Upper lobe of left lung (tissue), 6 donors: ENCODE measurements around the gene FURIN. TPM values are rescaled to one million over a fixed set of nuclear protein-coding genes. Genes with fewer than 3 reads are reported as not detected.

Experiments used
- ATAC-seq, 2 donors: fragments of 200-7000 bp; cut with Tn5 transposase; one replicate each; pipeline ENCODE4 v1.9.1; 2022; ENCODE audit warnings: mild to moderate bottlenecking in 2 of 2, moderate library complexity in 2 of 2; ENCODE audit not compliant: low FRiP score in 2 of 2
- DNase-seq, 2 donors: peaks; one replicate each; pipeline ENCODE4 v3.0.0-alpha.2; 2019 to 2020
- H3K27ac ChIP-seq, 4 donors: fragments of 200-600 bp; sonication (generic); one replicate each; pipeline ENCODE4 v1.5.1; 2016 to 2019
- H3K27me3 ChIP-seq, 4 donors: fragments of 200-600 bp; sonication (generic); one replicate each; pipeline ENCODE4 v1.5.1; 2017 to 2019
- H3K36me3 ChIP-seq, 4 donors: fragments of 200-600 bp; sonication (generic); one replicate each; pipeline ENCODE4 v1.5.1; 2016 to 2019
- H3K4me1 ChIP-seq, 4 donors: fragments of 200-600 bp; sonication (generic); one replicate each; pipeline ENCODE4 v1.5.1; 2018 to 2019
- H3K4me3 ChIP-seq, 4 donors: fragments of 200-600 bp; sonication (generic); one replicate each; pipeline ENCODE4 v1.5.1; 2017 to 2019; ENCODE audit warnings: mild to moderate bottlenecking in 2 of 4, moderate library complexity in 1 of 4
- H3K9me3 ChIP-seq, 4 donors: fragments of 200-600 bp; sonication (generic); one replicate each; pipeline ENCODE4 v1.5.1; 2018 to 2019
- EP300 ChIP-seq, 4 donors: sonication (generic); formaldehyde crosslinking; IDR thresholded peaks; one replicate each; pipeline ENCODE4 v1.5.1; 2017; ENCODE audit warnings: antibody characterized with exemption in 4 of 4, control low read depth in 2 of 4
- POLR2A ChIP-seq, 4 donors: fragments of 450-650 bp; IDR thresholded peaks; one replicate each; pipeline ENCODE4 v1.5.1; 2016 to 2017; ENCODE audit warnings: antibody characterized with exemption in 4 of 4, mild to moderate bottlenecking in 2 of 4
- POLR2AphosphoS5 ChIP-seq, 2 donors: sonication (generic); formaldehyde crosslinking; IDR thresholded peaks; one replicate each; pipeline ENCODE4 v1.5.1; 2017; ENCODE audit warnings: antibody characterized with exemption in 2 of 2
- WGBS, 2 donors: methylation state at CpG; one replicate each; pipeline ENCODE4 v1.1.5; 2017 to 2018; 5-methylcytosine and 5-hydroxymethylcytosine counted together
- total RNA-seq, 6 donors: library from RNA; depleted of rRNA in 4 of 6; stranded (reverse); fragments of >200 nt in 4 of 6; gene quantifications; one replicate each; pipeline versions ENCODE4 v1.1.0 to v1.2.1, GENCODE V29; 2016 to 2021
- TF ChIP-seq, protein P1 (sequence below), 6 experiments: fragments of 450-650 bp in 4 of 6; fragments of 200-600 bp in 2 of 6; sonication (generic) in 2 of 6; IDR thresholded peaks; one replicate each; pipeline ENCODE4 v1.5.1; 2016 to 2019; ENCODE audit warnings: antibody characterized with exemption in 6 of 6
- donor health status: DM: no; HTN: no; CAD: no; lungs with moderate emphysema.
- donor health status: DM: no; HTN: yes; CAD: no; lungs with severe emphysema.

FURIN gene
- total RNA-seq, 6 donors from 2014 or later, result 59.0 to 150 (median 108) TPM

- WGBS, 2 donors, result 74 to 79% methylated on average over 7 of the region's 7 CpGs
- TF ChIP-seq POLR2AphosphoS5 (IDR thresholded peaks at IDR 0.05) (no peak), POLR2A (IDR thresholded peaks at IDR 0.05) (no peak), EP300 (IDR thresholded peaks at IDR 0.05) (no peak)
- TF ChIP-seq, protein P1, sequence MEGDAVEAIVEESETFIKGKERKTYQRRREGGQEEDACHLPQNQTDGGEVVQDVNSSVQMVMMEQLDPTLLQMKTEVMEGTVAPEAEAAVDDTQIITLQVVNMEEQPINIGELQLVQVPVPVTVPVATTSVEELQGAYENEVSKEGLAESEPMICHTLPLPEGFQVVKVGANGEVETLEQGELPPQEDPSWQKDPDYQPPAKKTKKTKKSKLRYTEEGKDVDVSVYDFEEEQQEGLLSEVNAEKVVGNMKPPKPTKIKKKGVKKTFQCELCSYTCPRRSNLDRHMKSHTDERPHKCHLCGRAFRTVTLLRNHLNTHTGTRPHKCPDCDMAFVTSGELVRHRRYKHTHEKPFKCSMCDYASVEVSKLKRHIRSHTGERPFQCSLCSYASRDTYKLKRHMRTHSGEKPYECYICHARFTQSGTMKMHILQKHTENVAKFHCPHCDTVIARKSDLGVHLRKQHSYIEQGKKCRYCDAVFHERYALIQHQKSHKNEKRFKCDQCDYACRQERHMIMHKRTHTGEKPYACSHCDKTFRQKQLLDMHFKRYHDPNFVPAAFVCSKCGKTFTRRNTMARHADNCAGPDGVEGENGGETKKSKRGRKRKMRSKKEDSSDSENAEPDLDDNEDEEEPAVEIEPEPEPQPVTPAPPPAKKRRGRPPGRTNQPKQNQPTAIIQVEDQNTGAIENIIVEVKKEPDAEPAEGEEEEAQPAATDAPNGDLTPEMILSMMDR (IDR thresholded peaks at IDR 0.05), result no peak
Observed at GRCh38 chr15:90915216-90915807, 46.9 kb downstream of the FURIN start.

GRCh38 chr15:90915808-90916440 is 47.5 kb downstream of the FURIN start:
- Histone ChIP-seq H3K36me3 (peaks cover 50 to 100% (median 96%) of the 10 kb centered on the region in 4 donors), H3K4me3 (peak overlapping the region in 2 of 4 donors; percentile 25 to 35), H3K9me3 (no peaks in the 10 kb centered on the region), H3K27me3 (no peaks in the 10 kb centered on the region), H3K27ac (peak overlapping the region; percentile 54 to 87 (median 78)), H3K4me1 (peaks cover 0 to 6% (median 1%) of the 10 kb centered on the region in 4 donors)
- WGBS, 2 donors, result 66 to 67% methylated on average over 20 to 24 of the region's 25 CpGs
- DNase-seq, result peak in 1 of 2 donors; percentile 89
- no peak for TF ChIP-seq EP300 (IDR thresholded peaks at IDR 0.05)
- TF ChIP-seq, protein P1 (IDR thresholded peaks at IDR 0.05), result no peak
- TF ChIP-seq POLR2AphosphoS5 (IDR thresholded peaks at IDR 0.05), result peak in 1 of 2 donors; percentile 63
- peak in 2 of 4 donors; percentile 15 to 61 for TF ChIP-seq POLR2A (IDR thresholded peaks at IDR 0.05)
- ATAC-seq, result peak; percentile 70 to 71

More at GRCh38 chr15:90915216-90915807, 46.9 kb downstream of the FURIN start:
- Histone ChIP-seq H3K4me1 (peaks cover 0 to 6% (median 1%) of the 10 kb centered on the region in 4 donors), H3K27ac (peak overlapping the region; percentile 54 to 87 (median 78)), H3K27me3 (no peaks in the 10 kb centered on the region), H3K36me3 (peaks cover 50 to 100% (median 97%) of the 10 kb centered on the region in 4 donors), H3K4me3 (no peak overlapping the region), H3K9me3 (no peaks in the 10 kb centered on the region)
- no peak for ATAC-seq
- peak in 1 of 2 donors; percentile 18 for DNase-seq

GRCh38 chr15:90916461-90916860 is 48.1 kb downstream of the FURIN start:
- H3K27me3 ChIP-seq, result no peaks in the 10 kb centered on the region
- H3K4me3 ChIP-seq, result peak overlapping the region in 2 of 4 donors; percentile 25 to 35
- peaks cover 0 to 6% (median 1%) of the 10 kb centered on the region in 4 donors for H3K4me1 ChIP-seq
- ATAC-seq (no peak), DNase-seq (no peak)
- H3K9me3 ChIP-seq, result no peaks in the 10 kb centered on the region
- peak overlapping the region; percentile 54 to 87 (median 78) for H3K27ac ChIP-seq
- peaks cover 45 to 99% (median 95%) of the 10 kb centered on the region in 4 donors for H3K36me3 ChIP-seq
- WGBS, 2 donors, result 86 to 88% methylated on average over 11 of the region's 11 CpGs
- TF ChIP-seq EP300 (IDR thresholded peaks at IDR 0.05) (no peak), POLR2A (IDR thresholded peaks at IDR 0.05) (no peak), POLR2AphosphoS5 (IDR thresholded peaks at IDR 0.05) (no peak)
- TF ChIP-seq, protein P1 (IDR thresholded peaks at IDR 0.05), result no peak

- DNase-seq (no peak), ATAC-seq (no peak)
- no peaks in the 10 kb centered on the region for H3K27me3 ChIP-seq
- H3K9me3 ChIP-seq, result no peaks in the 10 kb centered on the region
- TF ChIP-seq POLR2AphosphoS5 (IDR thresholded peaks at IDR 0.05) (no peak), EP300 (IDR thresholded peaks at IDR 0.05) (no peak), POLR2A (IDR thresholded peaks at IDR 0.05) (no peak)
- TF ChIP-seq, protein P1 (IDR thresholded peaks at IDR 0.05), result no peak
- H3K4me3 ChIP-seq, result no peak overlapping the region
- H3K36me3 ChIP-seq, result peaks cover 34 to 91% (median 84%) of the 10 kb centered on the region in 4 donors
- H3K4me1 ChIP-seq, result peaks cover 0 to 6% (median under 1%) of the 10 kb centered on the region in 4 donors
- H3K27ac ChIP-seq, result no peak overlapping the region
- 91 to 98% methylated on average over 10 to 12 of the region's 12 CpGs for WGBS, 2 donors
Observed at GRCh38 chr15:90917569-90917968, 49.2 kb downstream of the FURIN start.
